IPS DF 19.7 (cell line): ENCODE results near the gene SGIP1.

Source experiments
- DNase-seq: peaks from one replicate; pipeline ENCODE4 v3.0.0-alpha.2; 2013; ENCODE audit warnings: low read depth, low spot score

SGIP1 gene

GRCh38 chr1:66606362-66607065 lies 72.6 kb downstream of the SGIP1 start:
- DNase-seq = no peak

GRCh38 chr1:66607458-66607857 lies 73.5 kb downstream of the SGIP1 start:
- no peak for DNase-seq

GRCh38 chr1:66613187-66613586 lies 79.2 kb downstream of the SGIP1 start:
- DNase-seq = no peak

GRCh38 chr1:66617362-66618184 lies 83.6 kb downstream of the SGIP1 start:
- no peak for DNase-seq

- DNase-seq = no peak
These were observed 84.4 kb downstream of the SGIP1 start for GRCh38 chr1:66618390-66618789.

GRCh38 chr1:66623812-66624211 lies 89.9 kb downstream of the SGIP1 start:
- no peak for DNase-seq

- DNase-seq = no peak
These were observed 90.6 kb downstream of the SGIP1 start for GRCh38 chr1:66624412-66625060.

- no peak for DNase-seq
These were observed 92.3 kb downstream of the SGIP1 start for GRCh38 chr1:66626261-66626660.

GRCh38 chr1:66628926-66629325 lies 95.0 kb downstream of the SGIP1 start:
- no peak for DNase-seq

- no peak for DNase-seq
These were observed 99.2 kb downstream of the SGIP1 start for GRCh38 chr1:66633159-66633558.

- DNase-seq = no peak
These were observed 103.2 kb downstream of the SGIP1 start for GRCh38 chr1:66637146-66637545.

- no peak for DNase-seq
These were observed 108.0 kb downstream of the SGIP1 start for GRCh38 chr1:66641891-66642473.

GRCh38 chr1:66642992-66643391 lies 109.0 kb downstream of the SGIP1 start:
- DNase-seq = no peak

- no peak for DNase-seq
These were observed 110.4 kb downstream of the SGIP1 start for GRCh38 chr1:66644331-66644730.

GRCh38 chr1:66648901-66649595 lies 115.1 kb downstream of the SGIP1 start:
- no peak for DNase-seq

- DNase-seq = no peak
These were observed 118.6 kb downstream of the SGIP1 start for GRCh38 chr1:66652556-66652955.

- no peak for DNase-seq
These were observed 120.7 kb downstream of the SGIP1 start for GRCh38 chr1:66654643-66655042.

- DNase-seq = no peak
These were observed 137.5 kb downstream of the SGIP1 start for GRCh38 chr1:66671455-66671854.

GRCh38 chr1:66676613-66677298 lies 142.8 kb downstream of the SGIP1 start:
- no peak for DNase-seq

- DNase-seq = no peak
These were observed 144.2 kb downstream of the SGIP1 start for GRCh38 chr1:66678146-66678545.

- no peak for DNase-seq
These were observed 145.2 kb downstream of the SGIP1 start for GRCh38 chr1:66679140-66679539.
